MG63 (cell line): ENCODE measurements around the gene LCN6. TPM values are rescaled to one million over a fixed set of nuclear protein-coding genes. Genes with fewer than 3 reads are reported as not detected.

Source experiments
- DNase-seq: peaks from one replicate; pipeline ENCODE4 v3.0.0-alpha.2; 2020
- H3K27me3 ChIP-seq: fragments of 250-450 bp; sonication (Bioruptor Pico); 2 replicates; pipeline ENCODE4 v1.5.1; 2020; ENCODE audit warnings: mild to moderate bottlenecking, moderate library complexity
- H3K36me3 ChIP-seq: fragments of 250-450 bp; sonication (Bioruptor Pico); 2 replicates; pipeline ENCODE4 v1.5.1; 2020; ENCODE audit warnings: mild to moderate bottlenecking, moderate library complexity
- H3K4me3 ChIP-seq: fragments of 250-450 bp; sonication (Bioruptor Pico); 2 replicates; pipeline ENCODE4 v1.5.1; 2020; ENCODE audit warnings: mild to moderate bottlenecking, moderate library complexity
- H3K9me3 ChIP-seq: fragments of 250-450 bp; sonication (Bioruptor Pico); 2 replicates; pipeline ENCODE4 v1.5.1; 2020; ENCODE audit warnings: mild to moderate bottlenecking, moderate library complexity
- total RNA-seq: library from RNA; depleted of rRNA; stranded (reverse); fragments of >200 nt; shearing (Covaris generic); gene quantifications from 2 replicates; pipeline ENCODE4 v1.2.3, GENCODE V29; 2014; ENCODE audit warnings: low replicate concordance

LCN6 gene
- total RNA-seq, 1 experiment from 2014 or later = not detected

GRCh38 chr9:136741883-136742571, 6.3 kb downstream of the LCN6 start:
- Histone ChIP-seq H3K4me3 (no peak overlapping the region), H3K9me3 (no peaks in the 10 kb centered on the region), H3K27me3 (no peaks in the 10 kb centered on the region), H3K36me3 (no peaks in the 10 kb centered on the region)
- DNase-seq = no peak

- H3K9me3 ChIP-seq = no peaks in the 10 kb centered on the region
- no peak overlapping the region for H3K4me3 ChIP-seq
- no peaks in the 10 kb centered on the region for H3K36me3 ChIP-seq
- H3K27me3 ChIP-seq = no peaks in the 10 kb centered on the region
- no peak for DNase-seq
Observed at GRCh38 chr9:136740971-136741882, 7.1 kb downstream of the LCN6 start.

DNA sequence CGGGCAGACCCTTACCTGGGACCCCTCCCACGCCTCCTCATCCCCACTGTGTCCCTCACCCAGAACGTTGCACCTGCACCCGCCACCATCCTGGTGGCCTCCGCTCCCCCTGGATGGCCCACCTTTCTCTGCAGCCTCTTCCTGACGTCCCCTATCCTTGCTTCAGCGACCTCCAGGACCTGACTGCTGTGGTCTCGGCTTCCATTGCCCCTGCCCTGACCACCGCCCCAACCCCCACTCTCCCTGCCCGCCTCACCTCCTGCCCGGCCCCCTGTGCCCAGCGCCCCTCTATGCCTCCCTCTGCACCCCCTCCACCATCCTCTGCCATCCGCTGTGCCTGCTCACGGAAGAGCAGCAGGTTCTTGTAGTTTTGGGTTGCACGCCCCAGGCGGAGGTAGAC, 7.8 kb downstream of the LCN6 start:
- H3K4me3 ChIP-seq = no peak overlapping the region
- no peaks in the 10 kb centered on the region for H3K27me3 ChIP-seq
- no peak for DNase-seq
- no peaks in the 10 kb centered on the region for H3K36me3 ChIP-seq
- H3K9me3 ChIP-seq = no peaks in the 10 kb centered on the region

DNA sequence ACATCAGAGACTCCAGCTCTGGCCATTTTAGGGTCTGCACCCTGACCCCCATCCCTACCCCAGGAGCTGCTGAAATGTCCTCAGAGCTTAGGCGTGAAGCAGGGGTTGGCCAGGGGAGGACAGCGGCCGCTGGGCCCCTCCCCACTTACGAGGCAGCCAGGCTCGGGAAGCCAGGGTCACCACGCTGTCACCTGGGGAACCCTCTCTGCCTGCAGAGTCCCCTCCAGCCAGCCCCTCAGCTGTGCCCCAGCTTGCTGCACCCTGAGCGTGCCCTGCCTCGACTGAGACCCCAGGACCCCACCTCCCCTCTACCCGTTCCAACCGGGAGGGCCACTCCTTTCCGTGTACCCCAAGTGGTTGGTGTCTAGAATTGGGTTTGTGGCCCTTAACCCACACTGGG, 8.3 kb downstream of the LCN6 start:
- no peaks in the 10 kb centered on the region for H3K27me3 ChIP-seq
- no peak overlapping the region for H3K4me3 ChIP-seq
- H3K36me3 ChIP-seq = no peaks in the 10 kb centered on the region
- H3K9me3 ChIP-seq = no peaks in the 10 kb centered on the region
- no peak for DNase-seq

DNA sequence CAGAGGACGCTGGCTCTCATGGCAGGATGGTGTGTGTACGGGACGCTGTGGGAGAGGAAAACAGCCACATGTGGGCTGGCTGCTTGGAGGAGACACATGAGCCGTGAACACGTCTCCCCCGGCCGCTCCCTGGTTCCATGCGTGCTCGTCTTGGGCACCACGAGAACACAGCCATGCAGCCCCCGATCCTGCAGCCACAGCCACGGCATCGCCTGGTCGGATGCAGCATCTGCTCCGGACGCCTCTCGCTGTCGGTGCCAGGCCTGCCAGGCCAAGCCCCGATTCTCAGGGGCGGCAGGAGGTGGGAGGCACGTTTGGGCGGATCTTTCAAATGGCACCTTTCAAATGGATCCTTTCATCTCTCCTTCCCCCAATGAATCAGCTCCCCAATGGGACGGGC, 8.8 kb downstream of the LCN6 start:
- Histone ChIP-seq H3K27me3 (no peaks in the 10 kb centered on the region), H3K36me3 (no peaks in the 10 kb centered on the region), H3K4me3 (no peak overlapping the region), H3K9me3 (no peaks in the 10 kb centered on the region)
- no peak for DNase-seq

GRCh38 chr9:136738960-136739359, 9.4 kb downstream of the LCN6 start:
- H3K27me3 ChIP-seq = no peaks in the 10 kb centered on the region
- no peak for DNase-seq
- no peaks in the 10 kb centered on the region for H3K9me3 ChIP-seq
- no peaks in the 10 kb centered on the region for H3K36me3 ChIP-seq
- no peak overlapping the region for H3K4me3 ChIP-seq

GRCh38 chr9:136735812-136736480, 12.4 kb downstream of the LCN6 start:
- no peaks in the 10 kb centered on the region for H3K27me3 ChIP-seq
- no peaks in the 10 kb centered on the region for H3K9me3 ChIP-seq
- no peak overlapping the region for H3K4me3 ChIP-seq
- no peaks in the 10 kb centered on the region for H3K36me3 ChIP-seq
- no peak for DNase-seq

DNA sequence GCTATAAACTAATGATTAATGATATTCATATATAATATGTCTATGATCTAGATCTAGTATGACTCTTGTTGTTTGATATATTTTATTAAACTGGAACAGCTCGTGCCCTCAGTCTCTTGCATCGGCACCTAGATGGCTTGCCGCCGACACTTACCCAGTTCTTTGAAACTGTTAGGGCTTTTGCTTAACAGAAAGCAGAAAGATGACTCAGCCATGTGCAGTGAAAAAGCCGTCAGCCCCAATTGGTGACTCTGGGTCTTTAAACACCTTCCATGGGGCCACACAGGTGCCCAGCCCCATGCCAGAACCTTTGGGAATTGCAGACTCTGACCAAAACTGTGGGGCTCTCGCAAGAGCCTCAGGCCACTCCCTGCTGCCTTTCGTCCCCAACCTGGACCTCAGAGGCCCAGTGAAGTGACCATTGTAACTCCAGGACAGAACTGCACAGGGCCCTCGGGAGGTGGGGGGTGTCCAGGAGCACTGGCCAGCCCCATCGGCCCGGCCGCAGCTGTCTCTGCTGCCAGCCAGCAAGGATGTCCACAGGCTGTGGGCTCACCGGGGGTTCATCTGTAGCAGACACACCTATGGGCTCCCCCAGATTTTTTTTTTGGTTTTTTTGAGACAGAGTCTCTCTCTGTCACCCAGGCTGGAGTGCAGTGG, 13.4 kb downstream of the LCN6 start:
- Histone ChIP-seq H3K36me3 (0 out of 2 replicates have a peak, but pooled peaks cover under 1% of the 10 kb centered on the region), H3K27me3 (no peaks in the 10 kb centered on the region), H3K9me3 (no peaks in the 10 kb centered on the region), H3K4me3 (no peak overlapping the region)
- no peak for DNase-seq

GRCh38 chr9:136733611-136734010, 14.7 kb downstream of the LCN6 start:
- no peaks in the 10 kb centered on the region for H3K27me3 ChIP-seq
- H3K36me3 ChIP-seq = 0 out of 2 replicates have a peak, but pooled peaks cover 2% of the 10 kb centered on the region
- H3K9me3 ChIP-seq = no peaks in the 10 kb centered on the region
- H3K4me3 ChIP-seq = no peak overlapping the region
- DNase-seq = no peak

- H3K27me3 ChIP-seq = no peaks in the 10 kb centered on the region
- H3K36me3 ChIP-seq = peaks cover 3% of the 10 kb centered on the region
- no peak overlapping the region for H3K4me3 ChIP-seq
- H3K9me3 ChIP-seq = no peaks in the 10 kb centered on the region
- DNase-seq = no peak
Observed at GRCh38 chr9:136732444-136733178, 15.7 kb downstream of the LCN6 start.

DNA sequence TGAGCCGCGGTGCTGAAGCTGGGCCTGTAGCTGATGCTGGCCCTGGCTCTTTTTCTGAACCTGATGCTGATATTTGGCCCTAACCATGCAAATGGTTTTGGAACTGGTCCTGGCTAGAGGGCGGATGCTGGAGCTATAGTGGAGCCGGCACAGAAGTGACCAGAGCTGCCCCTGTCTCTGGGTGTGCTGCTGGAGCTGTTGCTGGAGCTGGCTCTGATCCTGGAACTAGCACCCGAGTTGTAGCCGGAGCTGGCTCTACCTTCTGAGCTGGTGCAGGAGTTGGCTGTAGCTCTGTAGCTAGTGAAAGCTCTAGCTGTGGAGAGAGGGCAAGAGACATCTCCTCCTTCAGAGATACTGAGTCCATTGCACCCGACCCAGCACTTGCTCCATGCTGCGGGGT, 18.4 kb downstream of the LCN6 start:
- no peak for DNase-seq
- Histone ChIP-seq H3K9me3 (no peaks in the 10 kb centered on the region), H3K36me3 (peaks cover 30% of the 10 kb centered on the region), H3K27me3 (no peaks in the 10 kb centered on the region), H3K4me3 (no peak overlapping the region; the same call in 1 of the 2 replicates)

DNA sequence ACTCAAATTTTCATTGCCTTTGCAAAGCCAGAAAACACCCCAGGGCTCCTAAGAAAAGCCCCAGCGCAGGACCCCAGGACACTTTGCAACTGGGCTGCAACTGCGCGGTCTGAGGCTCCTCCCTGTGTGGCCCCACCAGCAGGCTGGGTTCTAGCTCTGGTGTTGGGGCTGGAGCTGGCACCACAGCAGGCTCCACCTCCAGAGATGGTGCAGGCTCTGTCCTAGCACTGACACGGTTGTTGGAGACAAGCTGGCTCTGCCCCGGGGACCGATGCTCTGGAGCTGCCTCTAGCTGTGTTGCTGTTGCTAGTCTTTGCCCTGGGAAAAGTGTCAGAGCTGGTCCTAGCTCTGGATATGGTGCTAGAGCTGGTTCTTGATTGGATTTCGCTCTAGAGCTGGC, 19.2 kb downstream of the LCN6 start:
- H3K9me3 ChIP-seq = no peaks in the 10 kb centered on the region
- peak; percentile 68 for DNase-seq
- peak overlapping the region; percentile 98 for H3K4me3 ChIP-seq
- peaks cover 37% of the 10 kb centered on the region for H3K36me3 ChIP-seq
- H3K27me3 ChIP-seq = no peaks in the 10 kb centered on the region

DNA sequence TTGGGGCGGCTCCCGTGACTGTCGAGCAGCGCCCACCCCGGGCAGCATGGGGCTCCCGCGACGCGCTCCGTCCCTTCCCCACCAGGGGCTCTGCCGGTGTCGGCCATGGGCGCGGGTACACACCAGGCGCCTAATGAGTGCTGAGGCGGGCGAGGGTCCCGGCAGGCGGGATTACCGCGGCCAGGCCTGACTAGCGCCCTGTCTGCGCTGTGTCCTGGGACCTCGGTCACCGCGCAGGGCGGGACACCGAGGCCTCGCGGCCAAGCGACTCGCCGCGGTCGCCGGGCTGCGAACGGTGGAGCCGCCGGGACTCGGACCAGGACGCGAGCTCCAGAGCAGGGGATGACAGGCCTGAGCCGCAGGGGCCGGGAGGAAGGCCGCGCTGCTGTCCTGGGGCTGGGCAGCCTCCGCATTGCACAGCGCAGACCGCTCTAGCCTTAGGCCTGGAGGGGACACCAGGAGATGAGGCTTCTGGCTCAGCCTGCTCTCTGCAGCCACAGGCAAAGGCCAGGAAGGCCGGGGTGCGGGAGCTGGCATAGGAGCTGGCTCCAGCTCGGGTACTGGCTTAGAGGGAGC, 19.7 kb downstream of the LCN6 start:
- peak; percentile 38 for DNase-seq
- peaks cover 42% of the 10 kb centered on the region for H3K36me3 ChIP-seq
- peak overlapping the region; percentile 98 for H3K4me3 ChIP-seq
- no peaks in the 10 kb centered on the region for H3K9me3 ChIP-seq
- H3K27me3 ChIP-seq = no peaks in the 10 kb centered on the region

GRCh38 chr9:136728080-136728547, 20.2 kb downstream of the LCN6 start:
- H3K9me3 ChIP-seq = no peaks in the 10 kb centered on the region
- no peaks in the 10 kb centered on the region for H3K27me3 ChIP-seq
- DNase-seq = peak; percentile 88
- H3K4me3 ChIP-seq = peak overlapping the region; percentile 98
- peaks cover 48% of the 10 kb centered on the region for H3K36me3 ChIP-seq

DNA sequence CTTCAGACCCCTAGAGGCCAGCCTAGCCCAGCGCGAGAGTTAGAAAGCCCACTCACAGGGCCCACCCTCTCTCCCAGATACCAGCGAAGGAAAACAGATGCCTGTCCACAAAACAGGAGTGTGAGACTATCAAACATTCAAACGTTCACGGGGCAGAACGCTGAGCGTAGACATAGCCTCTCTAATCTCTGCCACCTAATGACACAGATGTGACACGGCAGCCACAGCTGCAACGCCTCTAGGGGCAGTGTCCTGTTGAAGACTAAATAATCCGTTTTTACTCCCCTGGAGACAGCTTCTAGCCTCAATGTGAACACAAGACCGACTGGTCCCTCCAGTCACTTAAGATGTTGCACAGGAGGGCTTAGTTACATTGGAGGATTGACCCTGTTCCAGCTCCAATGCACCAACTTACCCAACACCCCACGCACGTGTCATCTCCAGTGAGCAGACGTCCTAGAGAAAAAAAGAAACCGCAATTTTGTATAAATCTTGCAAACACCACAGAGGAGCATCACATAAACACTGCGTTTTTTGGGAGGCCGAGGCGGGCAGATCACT, 21.6 kb downstream of the LCN6 start:
- no peak for DNase-seq
- H3K4me3 ChIP-seq = peak overlapping the region; percentile 98
- H3K27me3 ChIP-seq = no peaks in the 10 kb centered on the region
- H3K36me3 ChIP-seq = peaks cover 58% of the 10 kb centered on the region
- no peaks in the 10 kb centered on the region for H3K9me3 ChIP-seq
